Stimulated activated CD4-positive, alpha-beta T cell treated with anti-CD3 and anti-CD28 coated beads, Interleukin-15, amount 100 ng/mL, for 24 hours (primary cell): ENCODE results near the gene PDILT.
"Not testable (repeated sequence)": the region's sequence is repeated elsewhere in the genome, so short reads cannot be mapped to it uniquely, and the experiment has no call there.

Experiments
- DNase-seq: peaks from one replicate; pipeline ENCODE4 v3.0.0-alpha.2; 2020

Gene PDILT

GRCh38 chr16:20320178-20320577 lies 84.4 kb downstream of the PDILT start:
- DNase-seq: no peak

GRCh38 chr16:20319406-20319805 lies 85.1 kb downstream of the PDILT start:
- no peak for DNase-seq

GRCh38 chr16:20318437-20318836 lies 86.1 kb downstream of the PDILT start:
- no peak for DNase-seq

GRCh38 chr16:20318006-20318405 lies 86.5 kb downstream of the PDILT start:
- no peak for DNase-seq

GRCh38 chr16:20317117-20317516 lies 87.4 kb downstream of the PDILT start:
- no peak for DNase-seq

GRCh38 chr16:20316715-20317114 lies 87.8 kb downstream of the PDILT start:
- no peak for DNase-seq

GRCh38 chr16:20315764-20316163 lies 88.8 kb downstream of the PDILT start:
- DNase-seq: no peak

GRCh38 chr16:20314575-20314974 lies 90.0 kb downstream of the PDILT start:
- DNase-seq: no peak

GRCh38 chr16:20313741-20314140 lies 90.8 kb downstream of the PDILT start:
- no peak for DNase-seq

GRCh38 chr16:20312536-20313095 lies 91.9 kb downstream of the PDILT start:
- not testable (repeated sequence) for DNase-seq

- no peak for DNase-seq
These were observed 93.0 kb downstream of the PDILT start for GRCh38 chr16:20311548-20311947.

- no peak for DNase-seq
These were observed 93.8 kb downstream of the PDILT start for GRCh38 chr16:20310421-20311395.

- no peak for DNase-seq
These were observed 94.8 kb downstream of the PDILT start for GRCh38 chr16:20309786-20310185.
